ENCODE data around the gene TBC1D23.
"Not testable (repeated sequence)": the region's sequence is repeated elsewhere in the genome, so short reads cannot be mapped to it uniquely, and the experiment has no call there.

TBC1D23 gene

DNA sequence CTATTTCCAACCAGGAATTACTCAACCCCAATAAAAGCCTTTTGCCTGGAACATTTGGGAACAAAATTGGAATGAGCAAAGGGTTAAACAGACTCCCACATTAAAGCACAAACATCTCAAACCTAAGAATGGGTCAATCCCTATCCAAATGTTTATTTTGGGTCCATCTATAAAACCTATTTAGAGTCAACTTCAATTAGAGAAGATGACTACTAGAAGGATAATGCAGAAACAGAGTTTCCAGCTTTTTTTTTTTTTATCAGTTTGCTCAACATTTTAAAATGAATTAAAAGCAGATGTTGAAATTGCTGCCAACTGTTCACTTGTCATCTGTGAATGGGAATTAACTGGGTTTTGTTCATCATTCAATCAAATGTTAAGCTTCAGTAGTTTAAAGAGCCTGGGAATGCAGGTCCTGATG, 4.1 kb upstream of the TBC1D23 start:
- no peak for DNase-seq (ENCODE audit: low read depth)

DNA sequence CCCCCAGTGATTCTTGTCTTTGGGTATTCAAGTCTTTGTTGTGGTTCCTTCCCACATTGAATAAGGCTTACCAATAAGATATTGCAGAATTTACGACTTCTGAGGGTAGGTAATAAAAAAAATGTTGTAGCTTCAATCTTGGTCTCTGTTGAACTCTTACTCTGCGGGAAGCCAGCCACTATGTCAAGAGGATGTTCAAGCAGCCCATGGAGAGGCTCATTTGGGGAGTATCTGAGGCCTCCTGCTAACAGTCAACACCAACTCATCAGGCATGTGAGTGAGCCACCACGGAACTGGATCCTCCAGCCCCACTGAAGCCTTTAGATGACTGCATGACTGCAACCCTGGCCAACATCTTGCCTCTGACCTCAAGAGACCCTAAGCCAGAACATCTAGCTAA, 3.2 kb upstream of the TBC1D23 start:
- no peak for DNase-seq (ENCODE audit: low read depth)

- no peak for DNase-seq (ENCODE audit: low read depth)
Observed at GRCh38 chr3:100260081-100260684, 609 bp upstream of the TBC1D23 start.

DNA sequence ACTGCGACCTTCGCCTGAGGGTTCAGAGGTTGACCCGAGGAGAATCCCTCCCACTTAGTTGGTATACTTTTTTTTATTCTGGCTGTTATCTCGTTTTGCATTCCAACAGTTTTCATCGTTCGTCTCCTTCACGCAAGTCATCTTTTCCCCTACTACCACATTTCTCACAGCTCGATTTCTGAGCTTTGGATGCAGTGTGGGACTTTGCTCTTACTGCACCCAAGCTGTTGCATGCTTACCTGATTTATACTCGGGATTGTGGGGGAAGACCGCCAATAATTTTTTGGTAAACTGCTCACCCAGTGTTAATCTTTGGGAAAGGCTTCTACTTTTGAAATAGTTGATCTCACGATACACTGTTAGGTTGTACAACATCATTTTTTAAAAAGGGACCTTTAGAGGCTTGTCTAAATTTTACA, 702 bp downstream of the TBC1D23 start:
- no peak for DNase-seq (ENCODE audit: low read depth)

DNA sequence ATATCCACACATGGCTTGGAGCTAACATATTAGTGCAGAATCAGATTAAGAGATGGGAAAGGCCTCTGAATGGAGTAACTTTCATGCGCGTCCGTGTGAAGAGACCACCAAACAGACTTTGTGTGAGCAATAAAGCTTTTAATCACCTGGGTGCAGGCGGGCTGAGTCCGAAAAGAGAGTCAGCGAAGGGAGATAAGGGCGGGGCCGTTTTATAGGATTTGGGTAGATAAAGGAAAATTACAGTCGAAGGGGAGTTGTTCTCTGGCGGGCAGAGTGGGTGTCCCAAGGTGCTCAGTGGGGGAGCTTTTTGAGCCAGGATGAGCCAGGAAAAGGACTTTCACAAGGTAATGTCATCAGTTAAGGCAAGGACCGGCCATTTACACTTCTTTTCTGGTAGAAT, 2.1 kb downstream of the TBC1D23 start:
- DNase-seq (ENCODE audit: low read depth), result not testable (repeated sequence)

DNA sequence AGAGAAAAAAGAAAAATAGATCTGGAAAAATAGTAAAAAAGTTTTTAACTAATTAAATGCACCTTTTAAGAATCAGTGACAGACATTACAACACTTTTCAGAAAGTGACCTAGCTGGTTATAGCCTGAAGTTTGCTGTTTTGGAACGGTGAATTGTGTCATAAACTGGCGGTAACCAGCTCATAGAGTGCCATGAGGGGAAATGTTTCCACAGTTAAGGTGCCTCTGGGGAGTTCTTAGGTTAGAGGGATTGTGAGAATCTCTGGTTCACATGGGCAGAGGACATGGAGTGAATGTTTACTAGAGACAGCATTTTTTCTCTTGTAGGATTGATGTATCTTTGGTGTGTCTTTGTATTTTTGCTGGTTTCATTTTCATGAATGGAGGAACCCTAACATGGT, 2.8 kb downstream of the TBC1D23 start:
- no peak for DNase-seq (ENCODE audit: low read depth)

- DNase-seq (ENCODE audit: low read depth), result no peak
Observed at GRCh38 chr3:100264242-100264641, 3.5 kb downstream of the TBC1D23 start.

DNA sequence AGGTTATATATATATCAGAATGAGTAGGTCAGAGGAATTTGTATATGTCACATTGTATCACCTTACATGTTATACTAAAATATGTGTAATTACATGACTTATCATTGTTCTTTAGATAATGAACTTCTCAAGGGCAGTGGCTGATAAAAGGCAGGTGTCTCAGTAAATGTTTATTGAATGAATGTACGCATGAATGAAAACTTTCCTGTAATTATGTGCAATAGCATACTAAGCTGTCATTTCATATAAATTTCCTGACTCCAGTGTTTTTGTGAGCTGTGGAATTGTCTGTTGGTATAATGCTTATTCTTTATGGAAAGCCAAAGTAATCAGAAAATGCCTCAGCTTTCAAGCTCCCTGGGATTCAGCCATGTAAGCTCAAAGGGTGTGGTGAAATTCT, 4.2 kb downstream of the TBC1D23 start:
- no peak for DNase-seq (ENCODE audit: low read depth)

DNA sequence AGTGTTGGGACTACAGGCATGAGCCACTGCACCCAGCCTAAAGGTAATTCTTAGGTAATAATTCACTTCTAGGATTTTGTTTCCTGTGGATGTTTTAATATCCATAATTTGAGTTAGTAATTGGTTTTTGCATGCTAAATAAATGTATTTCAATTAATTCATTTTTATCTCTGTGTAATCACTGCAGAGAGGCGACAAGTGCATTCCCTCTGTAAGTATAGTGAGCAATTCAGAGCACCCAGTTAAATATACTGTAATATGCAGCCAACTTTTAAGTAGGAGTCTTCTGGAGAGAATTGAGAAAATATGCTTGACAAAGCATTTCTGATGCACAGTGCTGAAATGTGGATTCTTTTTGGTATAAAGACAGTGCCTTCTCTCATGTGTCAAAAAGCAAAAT, 5.7 kb downstream of the TBC1D23 start:
- no peak for DNase-seq (ENCODE audit: low read depth)

- DNase-seq (ENCODE audit: low read depth), result no peak
Observed at GRCh38 chr3:100268156-100268555, 7.4 kb downstream of the TBC1D23 start.

DNA sequence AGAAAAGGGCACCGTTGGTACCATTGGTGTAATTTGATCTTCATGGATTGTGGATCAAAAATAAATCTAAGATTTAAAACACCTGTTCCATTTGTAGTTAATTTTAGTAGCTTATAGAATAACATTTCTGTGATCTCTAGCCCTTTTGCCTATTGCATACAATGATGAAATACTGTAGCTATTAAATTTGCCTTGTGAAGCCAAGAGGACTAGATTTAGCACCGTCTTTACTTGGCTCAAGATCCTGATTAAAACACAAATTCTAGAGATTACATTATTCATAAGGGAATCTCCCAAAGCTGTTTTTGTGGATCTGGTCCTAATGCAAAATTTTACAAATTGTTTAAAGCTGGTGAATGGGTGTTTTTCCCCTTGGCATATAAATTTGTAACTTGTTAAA, 8.2 kb downstream of the TBC1D23 start:
- no peak for DNase-seq (ENCODE audit: low read depth)

DNA sequence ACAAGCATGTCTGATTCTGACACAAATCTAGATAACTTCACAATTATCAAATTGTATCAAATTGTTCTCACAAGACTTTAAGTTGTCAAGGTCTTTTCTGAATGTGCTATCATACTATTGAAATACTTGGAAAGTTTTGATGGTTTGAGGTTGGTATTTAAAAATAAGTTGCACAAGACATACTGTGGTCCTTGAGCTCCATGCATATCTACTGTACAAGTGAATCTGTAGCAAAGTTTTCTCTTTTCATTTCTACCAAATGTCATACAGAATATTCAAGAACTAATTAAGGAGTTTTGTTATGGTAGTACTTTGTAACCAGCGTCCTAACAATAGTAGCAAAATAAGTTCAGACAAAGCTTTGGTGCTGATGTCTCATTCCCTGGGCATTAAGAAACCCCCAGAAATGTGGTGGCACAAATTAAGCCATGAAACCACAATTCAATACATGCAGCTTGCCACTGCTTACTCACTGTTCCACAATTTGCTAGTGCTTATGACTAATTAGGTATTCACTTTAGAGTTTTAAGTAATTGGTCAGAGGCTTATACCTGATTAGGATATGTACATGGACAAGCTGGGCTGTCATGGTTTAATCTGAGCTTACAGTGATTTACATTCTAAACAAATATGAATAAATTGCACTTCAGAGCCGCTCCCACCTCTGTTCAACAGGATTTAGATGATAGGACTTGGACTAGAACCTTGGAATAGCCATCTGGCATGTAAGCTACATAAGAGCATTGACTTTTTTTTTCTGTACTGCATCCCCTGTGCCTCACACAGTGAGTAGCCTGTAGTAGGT, 8.8 kb downstream of the TBC1D23 start:
- DNase-seq (ENCODE audit: low read depth), result peak; percentile 94

DNA sequence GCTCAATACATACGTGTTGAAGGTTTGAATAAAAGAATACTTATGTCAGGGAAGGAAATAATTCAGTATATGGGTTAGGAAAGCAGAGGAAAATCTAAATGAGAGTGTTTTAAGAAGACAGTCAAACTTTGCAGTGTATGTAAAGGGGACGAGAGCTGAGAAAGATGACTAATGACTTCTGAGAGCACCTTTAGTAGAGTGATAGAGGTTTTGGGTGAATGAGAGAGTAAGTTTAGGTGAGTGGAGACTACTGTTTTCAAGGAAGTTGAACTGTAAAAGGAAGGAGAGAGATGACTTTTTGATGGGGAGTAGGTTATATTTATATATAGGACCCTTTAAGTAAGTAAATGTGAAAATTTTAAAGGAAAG, 9.4 kb downstream of the TBC1D23 start:
- no peak for DNase-seq (ENCODE audit: low read depth)

DNA sequence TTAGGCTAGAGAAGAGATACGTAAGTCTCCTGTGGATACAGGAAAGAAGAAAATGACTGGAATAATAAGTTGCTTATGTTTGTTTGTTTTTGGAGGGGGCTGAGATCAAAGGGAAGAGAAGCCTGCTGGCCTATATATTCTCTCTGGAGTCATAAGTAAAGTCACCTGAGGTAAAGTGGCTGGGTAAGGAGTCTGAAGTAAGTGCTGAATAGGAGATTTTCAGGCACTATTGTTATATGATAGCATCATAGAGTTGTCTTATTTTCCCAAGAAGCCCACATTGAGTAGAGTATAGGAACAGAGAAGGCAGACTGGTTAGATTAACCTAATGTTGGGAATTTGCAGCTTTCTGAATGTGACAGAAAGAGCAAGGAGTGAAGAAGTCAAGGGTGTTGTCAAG, 10.7 kb downstream of the TBC1D23 start:
- DNase-seq (ENCODE audit: low read depth), result no peak

GRCh38 chr3:100272797-100273611, 12.2 kb downstream of the TBC1D23 start:
- DNase-seq (ENCODE audit: low read depth), result not testable (repeated sequence)

- DNase-seq (ENCODE audit: low read depth), result no peak
Observed at GRCh38 chr3:100274361-100274760, 13.6 kb downstream of the TBC1D23 start.

- no peak for DNase-seq (ENCODE audit: low read depth)
Observed at GRCh38 chr3:100277255-100277800, 16.5 kb downstream of the TBC1D23 start.

GRCh38 chr3:100278910-100279309, 18.1 kb downstream of the TBC1D23 start:
- DNase-seq (ENCODE audit: low read depth), result no peak

DNA sequence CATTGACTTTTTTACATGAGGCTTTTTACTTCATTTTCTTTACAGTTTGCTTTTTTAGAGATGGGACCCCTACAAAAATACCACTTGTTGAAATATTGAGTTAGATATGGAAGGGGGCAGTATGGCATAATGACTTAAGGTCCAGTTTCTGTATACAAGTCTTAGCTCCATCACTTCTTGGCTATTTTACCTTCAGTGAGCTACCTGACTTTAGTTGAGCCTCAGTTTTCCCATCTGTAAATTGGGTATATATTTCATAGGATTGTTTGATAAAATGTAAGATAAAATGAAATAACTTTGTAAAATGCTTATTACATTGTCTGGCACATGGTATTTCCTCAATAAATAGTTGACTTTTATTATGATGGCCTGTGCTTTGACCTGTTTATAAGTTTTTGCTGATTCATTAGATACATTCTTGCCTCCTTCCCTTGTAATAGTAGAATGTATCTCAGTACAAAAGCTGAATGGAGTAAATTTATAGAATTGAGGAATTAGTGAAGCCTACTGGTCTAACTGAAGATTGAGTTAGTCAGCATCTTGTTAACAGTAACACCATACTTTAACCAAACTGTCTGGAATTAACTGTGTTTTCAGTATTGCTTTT, 27.6 kb downstream of the TBC1D23 start:
- DNase-seq (ENCODE audit: low read depth), result no peak

DNA sequence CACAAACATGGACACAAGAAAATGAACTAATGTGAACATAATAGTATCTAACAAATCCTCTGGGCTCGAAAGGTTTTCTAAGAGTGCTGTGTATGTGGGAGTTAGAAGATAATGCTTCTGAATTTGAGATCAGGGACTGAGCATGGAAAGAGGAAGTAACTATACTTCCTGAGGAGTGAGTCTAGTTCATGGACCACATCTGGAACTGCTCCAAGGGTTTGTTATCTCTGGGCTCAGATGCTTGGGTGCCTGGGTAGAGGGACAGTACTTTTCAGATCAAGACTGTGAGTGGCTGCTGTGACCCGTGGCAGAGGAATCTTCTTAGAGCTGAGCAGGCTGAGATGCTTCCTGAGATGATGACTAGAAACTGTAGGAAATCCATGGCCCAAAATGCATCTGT, 28.5 kb downstream of the TBC1D23 start:
- no peak for DNase-seq (ENCODE audit: low read depth)

- no peak for DNase-seq (ENCODE audit: low read depth)
Observed at GRCh38 chr3:100295089-100295488, 34.3 kb downstream of the TBC1D23 start.

DNA sequence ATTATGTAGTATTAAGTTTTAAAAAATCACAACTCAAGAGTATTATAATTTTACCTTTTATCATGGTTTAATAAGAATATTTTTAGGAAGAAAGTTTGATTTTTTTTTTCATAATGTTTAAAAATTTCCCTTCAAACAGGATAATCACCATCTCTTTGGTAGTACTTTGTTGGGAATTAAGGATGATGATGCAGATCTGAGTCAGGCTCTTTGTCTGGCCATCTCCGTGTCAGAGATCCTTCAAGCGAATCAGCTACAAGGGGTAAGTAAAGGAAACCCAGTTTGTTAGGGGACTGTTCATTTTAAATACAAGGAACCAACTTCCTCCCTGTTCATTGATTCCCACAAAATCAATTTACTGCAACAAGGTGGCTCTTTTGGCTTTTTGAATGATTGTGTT, 37.0 kb downstream of the TBC1D23 start:
- no peak for DNase-seq (ENCODE audit: low read depth)
